Activated T-cell treated with anti-CD3 and anti-CD28 coated beads, Interleukin-2, amount 50 U/mL, for 72 hours (primary cell): ENCODE data around the gene RBL2. TPM values are rescaled to one million over a fixed set of nuclear protein-coding genes. Genes with fewer than 3 reads are reported as not detected.

Source experiments
- ATAC-seq, 2 donors: fragments of 150-1000 bp; cut with Tn5 transposase; replicated peaks in 1 of 2; 2 replicates each; pipeline ENCODE4 v1.10.0; 2021; ENCODE audit warnings: moderate library complexity in 2 of 2, mild to moderate bottlenecking in 1 of 2
- DNase-seq, 2 donors: peaks; one replicate each; pipeline ENCODE4 v3.0.0; 2021 to 2022; ENCODE audit warnings: mixed read lengths in 1 of 2
- H3K27ac Mint-ChIP-seq: one replicate; pipeline ENCODE4 v1.8.0; 2022; ENCODE audit warnings: mild to moderate bottlenecking, moderate library complexity, mixed read lengths
- H3K27me3 Mint-ChIP-seq: one replicate; pipeline ENCODE4 v1.8.0; 2022; ENCODE audit warnings: low read depth, mixed read lengths
- H3K36me3 Mint-ChIP-seq, 2 donors: one replicate each; pipeline ENCODE4 v1.8.0; 2022; ENCODE audit warnings: mixed read lengths in 2 of 2, mild to moderate bottlenecking in 1 of 2; ENCODE audit not compliant: insufficient read depth in 2 of 2
- H3K4me1 Mint-ChIP-seq: one replicate; pipeline ENCODE4 v1.8.0; 2022; ENCODE audit warnings: low read depth, mixed read lengths
- H3K4me3 Mint-ChIP-seq, 2 donors: one replicate each; pipeline ENCODE4 v1.8.0; 2022; ENCODE audit warnings: mild to moderate bottlenecking in 2 of 2, mixed read lengths in 2 of 2, moderate library complexity in 2 of 2
- H3K9me3 Mint-ChIP-seq, 2 donors: one replicate each; pipeline ENCODE4 v1.8.0; 2022; ENCODE audit warnings: mixed read lengths in 2 of 2
- total RNA-seq, 2 donors: library from RNA; stranded (reverse); gene quantifications; one replicate each; pipeline ENCODE4 v1.2.3, GENCODE V29; 2022

Gene RBL2
- total RNA-seq, 2 donors from 2014 or later: 83.0 to 113 TPM

DNA sequence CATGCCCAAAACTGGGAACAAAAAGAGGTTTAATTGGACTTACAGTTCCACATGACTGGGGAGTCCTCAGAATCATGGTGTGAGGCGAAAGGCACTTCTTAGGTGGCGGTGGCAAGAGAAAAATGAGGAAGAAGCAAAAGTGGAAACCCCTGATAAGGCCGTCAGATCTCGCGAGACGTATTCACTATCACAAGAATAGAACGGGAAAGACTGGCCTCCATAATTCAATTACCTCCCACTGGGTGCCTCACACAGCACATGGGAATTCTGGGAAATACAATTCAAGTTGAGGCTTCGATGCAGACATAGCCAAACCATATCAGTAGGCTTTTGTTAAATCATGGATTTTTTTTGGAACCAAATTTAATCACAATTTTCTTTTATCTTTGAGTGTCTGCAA lies 24.4 kb downstream of the RBL2 start:
- H3K9me3 Mint-ChIP-seq: no peaks in the 10 kb centered on the region
- peaks cover 18 to 55% of the 10 kb centered on the region in 2 donors for H3K36me3 Mint-ChIP-seq
- no peak for DNase-seq
- no peaks in the 10 kb centered on the region for H3K27me3 Mint-ChIP-seq
- H3K4me3 Mint-ChIP-seq: peak overlapping the region; percentile 24 to 43
- peaks cover 81% of the 10 kb centered on the region for H3K4me1 Mint-ChIP-seq
- H3K27ac Mint-ChIP-seq: peak overlapping the region; percentile 86
- ATAC-seq: no peak

DNA sequence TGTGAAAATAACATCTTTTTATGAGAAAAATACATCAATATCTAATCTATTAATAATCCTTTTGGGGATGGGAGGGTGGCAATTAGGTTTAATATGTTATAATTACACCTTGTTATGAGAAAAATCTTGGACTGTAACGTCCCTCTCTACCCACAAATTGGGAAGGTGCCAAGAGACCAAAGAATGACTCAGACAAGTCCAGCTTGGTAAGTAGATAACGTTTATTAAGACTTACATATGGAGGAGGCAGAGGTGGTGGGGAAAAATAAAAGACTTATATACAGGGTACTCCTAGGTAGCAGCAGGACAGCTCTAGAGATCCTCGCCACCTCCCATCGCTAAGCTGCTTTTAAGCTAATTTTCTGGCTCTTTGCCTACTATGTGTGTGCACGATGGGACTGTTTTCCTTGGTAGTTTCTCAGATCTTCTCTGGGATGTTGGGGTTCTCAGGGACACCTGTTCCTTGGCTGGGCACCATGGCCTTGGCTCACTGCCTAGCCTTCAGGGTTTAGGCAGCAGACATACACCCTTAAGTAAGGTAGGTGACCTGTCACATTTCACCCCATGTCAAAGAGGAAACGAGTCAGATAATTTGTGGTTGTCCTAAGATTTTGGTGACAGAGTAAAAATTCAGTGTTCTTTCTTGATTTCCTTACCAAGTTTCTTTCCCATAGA lies 31.5 kb downstream of the RBL2 start:
- no peak for DNase-seq
- ATAC-seq: no peak
- Mint-ChIP-seq H3K36me3 (peaks cover 9 to 30% of the 10 kb centered on the region in 2 donors), H3K4me1 (peaks cover 24% of the 10 kb centered on the region), H3K27ac (no peak overlapping the region), H3K4me3 (no peak overlapping the region), H3K9me3 (no peaks in the 10 kb centered on the region), H3K27me3 (no peaks in the 10 kb centered on the region)

DNA sequence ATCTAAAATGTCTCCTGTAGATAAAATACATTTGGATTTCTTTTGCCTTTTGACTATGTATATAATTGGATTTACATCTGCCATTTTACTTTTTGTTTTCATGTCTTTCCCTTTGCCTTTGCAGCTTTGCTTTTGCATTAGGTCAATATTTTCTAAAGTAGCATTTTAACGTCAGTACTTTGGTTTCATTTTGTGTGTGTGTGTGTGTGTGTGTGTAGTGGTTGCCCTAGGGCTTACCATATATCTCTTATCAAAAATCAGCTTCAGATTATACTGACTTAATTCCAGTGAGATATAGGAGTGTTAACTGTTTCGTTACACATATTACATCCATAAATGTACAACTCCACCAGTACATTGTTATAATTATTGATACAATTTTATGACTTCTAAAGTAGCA lies 42.6 kb downstream of the RBL2 start:
- ATAC-seq (no peak), DNase-seq (no peak)
- H3K9me3 Mint-ChIP-seq: peaks cover 0 to 2% of the 10 kb centered on the region in 2 donors
- peak overlapping the region; percentile 12 to 76 for H3K4me3 Mint-ChIP-seq
- peaks cover 33% of the 10 kb centered on the region for H3K4me1 Mint-ChIP-seq
- peak overlapping the region; percentile 92 for H3K27ac Mint-ChIP-seq
- H3K36me3 Mint-ChIP-seq: peaks cover 24 to 73% of the 10 kb centered on the region in 2 donors
- H3K27me3 Mint-ChIP-seq: no peaks in the 10 kb centered on the region

- Mint-ChIP-seq H3K9me3 (peaks cover 4% of the 10 kb centered on the region in 2 donors), H3K4me1 (peaks cover 38% of the 10 kb centered on the region), H3K36me3 (peaks cover 28 to 75% of the 10 kb centered on the region in 2 donors), H3K27ac (no peak overlapping the region), H3K27me3 (no peaks in the 10 kb centered on the region), H3K4me3 (no peak overlapping the region)
- ATAC-seq: no peak
- DNase-seq: no peak
Measured at GRCh38 chr16:53478965-53479364, 44.7 kb downstream of the RBL2 start.

GRCh38 chr16:53480394-53480793 lies 46.1 kb downstream of the RBL2 start:
- Mint-ChIP-seq H3K27me3 (no peaks in the 10 kb centered on the region), H3K9me3 (peaks cover 6 to 8% of the 10 kb centered on the region in 2 donors), H3K4me3 (no peak overlapping the region), H3K27ac (peak overlapping the region; percentile 40), H3K4me1 (peaks cover 30% of the 10 kb centered on the region), H3K36me3 (peaks cover 33 to 78% of the 10 kb centered on the region in 2 donors)
- DNase-seq (no peak), ATAC-seq (no peak)

DNA sequence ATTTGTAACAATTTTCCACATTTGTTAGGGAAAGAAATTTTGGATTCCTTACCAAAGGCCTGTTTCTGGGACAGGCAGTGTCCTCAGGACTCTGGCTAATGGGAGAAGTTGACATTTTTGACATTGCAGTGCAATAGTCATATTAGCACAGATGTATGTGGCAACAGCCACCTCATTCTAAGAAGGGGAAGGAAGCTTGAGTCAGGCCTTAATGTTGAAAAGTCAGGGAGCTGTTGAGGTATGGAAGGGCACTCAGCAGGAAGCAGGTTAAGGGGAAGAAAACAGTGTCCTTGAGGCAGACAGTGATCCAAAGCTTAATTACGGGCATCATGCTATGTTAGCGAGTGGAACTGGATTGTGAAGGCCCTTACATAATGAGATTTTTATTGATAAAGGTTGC lies 47.9 kb downstream of the RBL2 start:
- no peak overlapping the region for H3K4me3 Mint-ChIP-seq
- ATAC-seq (peak; percentile 46 to 79), DNase-seq (no peak)
- peaks cover 8 to 15% of the 10 kb centered on the region in 2 donors for H3K9me3 Mint-ChIP-seq
- H3K4me1 Mint-ChIP-seq: peaks cover 12% of the 10 kb centered on the region
- H3K27ac Mint-ChIP-seq: no peak overlapping the region
- no peaks in the 10 kb centered on the region for H3K27me3 Mint-ChIP-seq
- peaks cover 37 to 83% of the 10 kb centered on the region in 2 donors for H3K36me3 Mint-ChIP-seq

- Mint-ChIP-seq H3K27me3 (no peaks in the 10 kb centered on the region), H3K27ac (peak overlapping the region; percentile 65), H3K9me3 (peaks cover 8 to 13% of the 10 kb centered on the region in 2 donors), H3K4me3 (no peak overlapping the region), H3K4me1 (peaks cover 8% of the 10 kb centered on the region), H3K36me3 (peaks cover 39 to 72% of the 10 kb centered on the region in 2 donors)
- ATAC-seq: no peak
- DNase-seq: no peak
Measured at GRCh38 chr16:53484542-53484941, 50.3 kb downstream of the RBL2 start.

DNA sequence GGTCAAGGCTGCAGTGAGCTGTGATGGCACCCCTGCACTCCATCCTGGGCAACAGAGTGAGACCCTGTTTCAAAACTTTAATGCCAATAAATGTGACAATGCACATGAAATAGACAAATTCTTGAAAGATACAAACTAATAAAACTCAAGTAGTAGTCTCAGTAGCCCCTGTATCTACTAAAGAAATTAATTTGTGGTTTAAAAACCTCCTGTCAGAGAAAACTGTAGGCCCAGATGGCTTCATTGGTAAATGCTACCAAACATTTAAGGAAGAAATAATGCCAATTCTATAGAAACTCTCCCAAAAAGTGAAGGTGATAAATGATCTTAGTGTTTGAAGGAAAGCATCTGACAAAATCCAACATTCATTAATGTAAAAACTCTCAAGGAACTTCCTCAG lies 52.0 kb downstream of the RBL2 start:
- Mint-ChIP-seq H3K27me3 (no peaks in the 10 kb centered on the region), H3K4me3 (no peak overlapping the region), H3K27ac (no peak overlapping the region), H3K36me3 (peaks cover 40 to 70% of the 10 kb centered on the region in 2 donors), H3K9me3 (peaks cover 8 to 13% of the 10 kb centered on the region in 2 donors), H3K4me1 (peaks cover 21% of the 10 kb centered on the region)
- DNase-seq (no peak), ATAC-seq (no peak)

GRCh38 chr16:53489755-53490154 lies 55.5 kb downstream of the RBL2 start:
- Mint-ChIP-seq H3K9me3 (peaks cover 2 to 7% of the 10 kb centered on the region in 2 donors), H3K27ac (peak overlapping the region; percentile 85), H3K36me3 (peaks cover 19 to 53% of the 10 kb centered on the region in 2 donors), H3K4me3 (no peak overlapping the region), H3K27me3 (no peaks in the 10 kb centered on the region), H3K4me1 (peaks cover 13% of the 10 kb centered on the region)
- no peak for DNase-seq
- ATAC-seq: no peak

- Mint-ChIP-seq H3K36me3 (peaks cover 12 to 37% of the 10 kb centered on the region in 2 donors), H3K27ac (peak overlapping the region; percentile 38), H3K27me3 (no peaks in the 10 kb centered on the region), H3K4me1 (peaks cover 20% of the 10 kb centered on the region), H3K4me3 (no peak overlapping the region), H3K9me3 (no peaks in the 10 kb centered on the region)
- ATAC-seq (no peak), DNase-seq (no peak)
Measured at GRCh38 chr16:53492503-53492902, 58.2 kb downstream of the RBL2 start.

- Mint-ChIP-seq H3K36me3 (peaks cover 10 to 44% of the 10 kb centered on the region in 2 donors), H3K4me1 (peaks cover 34% of the 10 kb centered on the region), H3K9me3 (no peaks in the 10 kb centered on the region), H3K4me3 (no peak overlapping the region), H3K27ac (peak overlapping the region; percentile 63), H3K27me3 (no peaks in the 10 kb centered on the region)
- no peak for ATAC-seq
- no peak for DNase-seq
Measured at GRCh38 chr16:53494636-53495035, 60.4 kb downstream of the RBL2 start.

DNA sequence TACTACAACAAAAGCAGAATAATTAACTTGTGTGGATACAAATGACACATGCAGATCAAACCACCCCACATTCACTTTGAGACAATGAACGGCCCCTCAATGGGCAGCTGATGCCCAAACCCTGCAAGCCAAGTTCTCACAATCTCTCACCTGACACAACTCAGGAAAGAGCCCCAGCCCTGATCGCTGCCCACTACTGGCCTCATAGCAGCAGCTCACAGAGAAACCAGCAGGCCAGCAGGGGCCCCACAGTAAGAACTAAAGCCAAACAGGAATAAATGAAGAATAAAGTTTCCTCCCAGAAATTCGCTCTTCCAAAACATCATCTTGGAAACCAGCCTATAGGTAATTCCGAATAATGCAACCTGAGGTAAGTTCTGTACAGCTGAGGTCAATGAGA lies 61.1 kb downstream of the RBL2 start:
- H3K27ac Mint-ChIP-seq: peak overlapping the region; percentile 43

DNA sequence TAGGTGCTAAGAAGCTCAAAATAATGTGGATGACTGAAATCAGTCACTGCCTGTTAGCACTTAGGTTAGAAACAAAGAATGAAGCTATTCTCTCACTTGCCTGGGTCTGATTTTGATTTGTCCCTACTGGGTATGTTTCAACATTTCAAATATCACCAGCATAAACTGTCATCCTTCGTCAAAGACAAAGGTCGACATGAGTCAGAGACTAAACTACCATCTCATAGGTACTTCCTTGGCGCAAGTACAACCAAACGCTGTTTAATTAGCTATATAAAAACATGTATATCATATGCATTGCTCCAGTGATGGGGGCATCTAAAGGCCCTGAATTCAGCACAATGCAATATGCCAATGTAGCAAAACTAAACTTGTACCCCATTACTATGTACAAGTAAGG lies 64.7 kb downstream of the RBL2 start:
- Mint-ChIP-seq H3K4me3 (peak overlapping the region; percentile 17 to 76), H3K27me3 (no peaks in the 10 kb centered on the region), H3K9me3 (no peaks in the 10 kb centered on the region), H3K4me1 (peaks cover 48% of the 10 kb centered on the region), H3K36me3 (peaks cover 7 to 30% of the 10 kb centered on the region in 2 donors), H3K27ac (peak overlapping the region; percentile 88)
- DNase-seq (no peak), ATAC-seq (peak in 1 of 2 donors; percentile 4)

More for the DNA sequence above, 61.1 kb downstream of the RBL2 start:
- DNase-seq (no peak), ATAC-seq (no peak)
- peaks cover 9 to 39% of the 10 kb centered on the region in 2 donors for H3K36me3 Mint-ChIP-seq
- H3K27me3 Mint-ChIP-seq: no peaks in the 10 kb centered on the region
- H3K4me1 Mint-ChIP-seq: peaks cover 34% of the 10 kb centered on the region
- no peaks in the 10 kb centered on the region for H3K9me3 Mint-ChIP-seq
- H3K4me3 Mint-ChIP-seq: no peak overlapping the region
